CD14-positive monocyte (primary cell): ENCODE measurements around the gene CCDC85C. TPM values are rescaled to one million over a fixed set of nuclear protein-coding genes. Genes with fewer than 3 reads are reported as not detected.

ENCODE experiments used
- DNase-seq, 3 donors: peaks; one replicate each; pipeline ENCODE4 v3.0.0-alpha.2; 2011 to 2022
- H2AFZ ChIP-seq: 2 replicates; pipeline ENCODE4 v1.6.0; 2012; ENCODE audit warnings: mild to moderate bottlenecking, low read depth, low read length, inconsistent platforms; ENCODE audit not compliant: insufficient read depth, poor library complexity, severe bottlenecking
- H3K27ac ChIP-seq, 2 donors: 1 replicate in 1 of 2; 2 replicates in 1 of 2; pipeline ENCODE4 v1.5.1; 2012 to 2013; ENCODE audit warnings: low read length in 2 of 2, control low read depth in 1 of 2, inconsistent platforms in 1 of 2, low read depth in 1 of 2, mild to moderate bottlenecking in 1 of 2
- H3K27me3 ChIP-seq, 2 donors: one replicate each; pipeline versions ENCODE4 v1.6.0 to v1.6.1; 2011 to 2013; ENCODE audit warnings: low read length in 2 of 2; ENCODE audit not compliant: control insufficient read depth in 2 of 2, insufficient read depth in 2 of 2
- H3K36me3 ChIP-seq, 2 donors: replicated peaks in 1 of 2; 1 replicate in 1 of 2; 2 replicates in 1 of 2; pipeline versions ENCODE4 v1.5.1 to v1.6.1; 2012 to 2013; ENCODE audit warnings: low read length in 2 of 2, control low read depth in 1 of 2, inconsistent platforms in 1 of 2, mild to moderate bottlenecking in 1 of 2; ENCODE audit not compliant: insufficient read depth in 2 of 2, control insufficient read depth in 1 of 2
- H3K4me1 ChIP-seq, 2 donors: 1 replicate in 1 of 2; 2 replicates in 1 of 2; pipeline versions ENCODE4 v1.5.1 to v1.6.1; 2012 to 2013; ENCODE audit warnings: low read length in 2 of 2, control low read depth in 1 of 2, inconsistent platforms in 1 of 2, mild to moderate bottlenecking in 1 of 2, moderate library complexity in 1 of 2; ENCODE audit not compliant: insufficient read depth in 2 of 2, control insufficient read depth in 1 of 2
- H3K4me2 ChIP-seq: replicated peaks from 2 replicates; pipeline ENCODE3; 2012; ENCODE audit warnings: low read length, moderate library complexity, mild to moderate bottlenecking; ENCODE audit not compliant: poor library complexity, severe bottlenecking; ENCODE audit errors: extremely low read depth
- H3K4me3 ChIP-seq, 3 experiments: fragments of 200-600 bp in 1 of 3; sonication (generic) in 1 of 3; replicated peaks in 1 of 3; 1 replicate in 2 of 3; 2 replicates in 1 of 3; pipeline ENCODE4 v1.5.1; 2011 to 2013; ENCODE audit warnings: low read length in 3 of 3, mild to moderate bottlenecking in 3 of 3, control low read depth in 2 of 3, low read depth in 2 of 3, inconsistent platforms in 1 of 3, moderate library complexity in 1 of 3
- H3K79me2 ChIP-seq: 2 replicates; pipeline ENCODE4 v1.6.0; 2012; ENCODE audit warnings: mild to moderate bottlenecking, control low read depth, inconsistent platforms, low read length, moderate library complexity; ENCODE audit not compliant: insufficient read depth
- H3K9ac ChIP-seq: 2 replicates; pipeline ENCODE4 v1.6.0; 2017; ENCODE audit warnings: low read length, mild to moderate bottlenecking; ENCODE audit not compliant: insufficient read depth, poor library complexity, severe bottlenecking
- H3K9me3 ChIP-seq, 2 donors: replicated peaks in 1 of 2; 1 replicate in 1 of 2; 2 replicates in 1 of 2; pipeline versions ENCODE4 v1.5.1 to v1.6.1; 2012 to 2013; ENCODE audit warnings: low read length in 2 of 2, control low read depth in 1 of 2; ENCODE audit not compliant: control insufficient read depth in 1 of 2, insufficient read depth in 1 of 2
- H4K20me1 ChIP-seq: 2 replicates; pipeline ENCODE4 v1.6.0; 2012; ENCODE audit warnings: mild to moderate bottlenecking, low read length, control low read depth, moderate library complexity; ENCODE audit not compliant: insufficient read depth
- H3K27ac Mint-ChIP-seq, 7 donors: one replicate each; pipeline ENCODE4 v1.8.0; 2020; ENCODE audit warnings: mild to moderate bottlenecking in 7 of 7, mixed read lengths in 7 of 7, moderate library complexity in 6 of 7, inconsistent platforms in 2 of 7
- H3K27me3 Mint-ChIP-seq, 3 donors: one replicate each; pipeline ENCODE4 v1.8.0; 2021 to 2022; ENCODE audit warnings: low read depth in 3 of 3, mild to moderate bottlenecking in 3 of 3, mixed read lengths in 3 of 3, moderate library complexity in 3 of 3, inconsistent platforms in 1 of 3
- H3K36me3 Mint-ChIP-seq, 2 donors: one replicate each; pipeline ENCODE4 v1.8.0; 2020; ENCODE audit warnings: mixed read lengths in 2 of 2, inconsistent platforms in 1 of 2, mild to moderate bottlenecking in 1 of 2
- H3K4me1 Mint-ChIP-seq: one replicate; pipeline ENCODE4 v1.8.0; 2020; ENCODE audit warnings: mild to moderate bottlenecking, mixed read lengths
- H3K4me3 Mint-ChIP-seq, 2 donors: one replicate each; pipeline ENCODE4 v1.8.0; 2020; ENCODE audit warnings: mild to moderate bottlenecking in 2 of 2, mixed read lengths in 2 of 2, moderate library complexity in 1 of 2
- H3K9me3 Mint-ChIP-seq, 7 donors: one replicate each; pipeline ENCODE4 v1.8.0; 2020 to 2022; ENCODE audit warnings: mixed read lengths in 7 of 7, mild to moderate bottlenecking in 6 of 7, moderate library complexity in 6 of 7, inconsistent platforms in 2 of 7
- CTCF ChIP-seq: fragments of 200-600 bp; IDR thresholded peaks from one replicate; pipeline ENCODE4 v1.8.0; 2022; ENCODE audit warnings: antibody characterized with exemption, mild to moderate bottlenecking
- WGBS: methylation state at CpG from one replicate; pipeline ENCODE4 v1.1.5; 2013; ENCODE audit warnings: missing lambda C conversion rate; ENCODE audit not compliant: insufficient coverage; 5-methylcytosine and 5-hydroxymethylcytosine counted together
- intact Hi-C, 2 donors: fragments of 100-400 bp; cut with micrococcal nuclease; formaldehyde crosslinking; loops; one replicate each; pipeline versions ENCODE4 v1.15.0 to v1.15.1; 2023
- polyA plus RNA-seq, 3 donors: library from polyadenylated mRNA; depleted of rRNA in 1 of 3; unstranded in 2 of 3; stranded (reverse) in 1 of 3; fragments of 300-500 nt in 2 of 3; fragments of >200 nt in 1 of 3; fragmentation: Illumina TruSeq in 2 of 3; gene quantifications; 1 replicate in 2 of 3; 2 replicates in 1 of 3; pipeline ENCODE4 v1.2.3, GENCODE V29; 2012 to 2021

Gene CCDC85C
- polyA plus RNA-seq, 3 donors, result under 0.01 to 0.03 TPM; not detected in 1

- Histone ChIP-seq H3K36me3 (no peaks in the 10 kb centered on the region), H3K4me3 (no peak overlapping the region), H3K27me3 (no peaks in the 10 kb centered on the region), H4K20me1 (no peaks in the 10 kb centered on the region), H3K79me2 (no peaks in the 10 kb centered on the region), H2AFZ (no peak overlapping the region), H3K4me1 (no peaks in the 10 kb centered on the region), H3K9ac (no peak overlapping the region), H3K4me2 (no peak overlapping the region), H3K9me3 (no peaks in the 10 kb centered on the region), H3K27ac (no peak overlapping the region)
- intact Hi-C loops, result loop anchor here (2.0 to 5.0 kb wide), 3 partner anchors 108 to 363 kb away; no protein-coding TSS in a partner anchor
- peaks cover 0 to 9% (median 5%) of the 10 kb centered on the region in 3 donors for H3K27me3 Mint-ChIP-seq
- H3K4me3 Mint-ChIP-seq, result no peak overlapping the region
- TF ChIP-seq CTCF, result no peak
- H3K27ac Mint-ChIP-seq, result peak overlapping the region in 1 of 7 donors; percentile 72
- H3K36me3 Mint-ChIP-seq, result no peaks in the 10 kb centered on the region
- WGBS, result 94% methylated on average over 6 of the region's 8 CpGs
- no peaks in the 10 kb centered on the region for H3K4me1 Mint-ChIP-seq
- no peaks in the 10 kb centered on the region for H3K9me3 Mint-ChIP-seq
- no peak for DNase-seq
These were observed 84.6 kb downstream of the CCDC85C start for GRCh38 chr14:99519347-99519881.

GRCh38 chr14:99518441-99519346 lies 85.3 kb downstream of the CCDC85C start:
- 38% methylated on average over 19 of the region's 21 CpGs for WGBS
- Histone ChIP-seq H3K36me3 (no peaks in the 10 kb centered on the region), H3K4me2 (no peak overlapping the region), H2AFZ (no peak overlapping the region), H3K4me3 (no peak overlapping the region), H3K27me3 (no peaks in the 10 kb centered on the region), H3K9ac (no peak overlapping the region), H4K20me1 (no peaks in the 10 kb centered on the region), H3K9me3 (no peaks in the 10 kb centered on the region), H3K79me2 (no peaks in the 10 kb centered on the region), H3K27ac (no peak overlapping the region), H3K4me1 (no peaks in the 10 kb centered on the region)
- intact Hi-C loops, result loop anchor here (2.0 to 5.0 kb wide), 3 partner anchors 109 to 364 kb away; no protein-coding TSS in a partner anchor
- TF ChIP-seq CTCF, result peak; percentile 98
- H3K9me3 Mint-ChIP-seq, result no peaks in the 10 kb centered on the region
- H3K27me3 Mint-ChIP-seq, result peaks cover 0 to 9% (median 5%) of the 10 kb centered on the region in 3 donors
- peaks cover 0 to 2% of the 10 kb centered on the region in 2 donors for H3K36me3 Mint-ChIP-seq
- peaks cover 2% of the 10 kb centered on the region for H3K4me1 Mint-ChIP-seq
- peak; percentile 32 to 64 (median 50) for DNase-seq
- no peak overlapping the region for H3K4me3 Mint-ChIP-seq
- H3K27ac Mint-ChIP-seq, result no peak overlapping the region
